Adrenal gland (tissue), 12 donors: ENCODE measurements around the gene IYD. TPM values are rescaled to one million over a fixed set of nuclear protein-coding genes. Genes with fewer than 3 reads are reported as not detected.

Source experiments
- DNase-seq, 7 donors: peaks; one replicate each; pipeline ENCODE4 v3.0.0-alpha.2; 2019 to 2020
- H3K27ac ChIP-seq, 5 donors: fragments of 200-600 bp; sonication (generic) in 4 of 5; 1 replicate in 3 of 5; 2 replicates in 2 of 5; pipeline versions ENCODE4 v1.5.1 to v1.8.0; 2016 to 2020; ENCODE audit warnings: mild to moderate bottlenecking in 1 of 5
- H3K27me3 ChIP-seq: fragments of 200-600 bp; 2 replicates; pipeline ENCODE4 v1.8.0; 2021
- H3K36me3 ChIP-seq, 2 donors: fragments of 200-600 bp; replicated peaks in 1 of 2; 1 replicate in 1 of 2; 2 replicates in 1 of 2; pipeline versions ENCODE4 v1.5.1 to v1.8.0; 2018 to 2022
- H3K4me1 ChIP-seq, 2 donors: fragments of 200-600 bp; replicated peaks in 1 of 2; 1 replicate in 1 of 2; 2 replicates in 1 of 2; pipeline versions ENCODE4 v1.5.1 to v1.8.0; 2018 to 2021
- H3K4me3 ChIP-seq, 4 donors: fragments of 200-600 bp; sonication (generic) in 3 of 4; one replicate each; pipeline ENCODE4 v1.5.1; 2016 to 2018
- H3K9me3 ChIP-seq, 3 donors: fragments of 200-600 bp; sonication (generic) in 1 of 3; replicated peaks in 1 of 3; 1 replicate in 2 of 3; 2 replicates in 1 of 3; pipeline versions ENCODE4 v1.5.1 to v1.8.0; 2016 to 2021
- POLR2A ChIP-seq, 2 donors: fragments of 450-650 bp; IDR thresholded peaks; one replicate each; pipeline ENCODE4 v1.6.1; 2017; ENCODE audit warnings: antibody characterized with exemption in 2 of 2, mild to moderate bottlenecking in 2 of 2, moderate library complexity in 1 of 2
- WGBS, 4 donors: extraction: QIAGEN DNeasy Blood & Tissue Kit in 2 of 4; methylation state at CpG; one replicate each; pipeline versions ENCODE4 v1.1.5 to v1.1.7; 2013 to 2017; 5-methylcytosine and 5-hydroxymethylcytosine counted together
- intact Hi-C, 2 donors: fragments of 100-400 bp; cut with DNase I; formaldehyde crosslinking; loops; one replicate each; pipeline versions ENCODE4 v1.14.1 to v1.15.0; 2022 to 2023
- polyA plus RNA-seq, 3 donors: library from polyadenylated mRNA; stranded (reverse); fragments of 200-250 nt in 2 of 3; fragments of 350-450 nt in 1 of 3; fragmentation: Illumina TruSeq in 1 of 3; extraction: RNeasy Lipid Tissue Mini Kit (QIAGEN cat#74804) in 1 of 3; gene quantifications; one replicate each; pipeline ENCODE4 v1.2.3, GENCODE V29; 2013 to 2014
- total RNA-seq, 9 donors: library from RNA; depleted of rRNA in 4 of 9; stranded (reverse); fragments of >200 nt in 4 of 9; fragments of 120-200 nt in 1 of 9; fragmentation: NEBNext Ultra II Directional in 1 of 9; extraction: Animal tissue kit (Norgen Biotek cat#: 25700) in 1 of 9; gene quantifications; one replicate each; pipeline versions ENCODE4 v1.1.0 to v1.2.4, GENCODE V29; 2013 to 2023
- TF ChIP-seq, protein P1 (sequence below), 6 experiments: fragments of 450-650 bp in 4 of 6; fragments of 200-600 bp in 2 of 6; sonication (generic) in 1 of 6; IDR thresholded peaks; 1 replicate in 5 of 6; 2 replicates in 1 of 6; pipeline versions ENCODE4 v1.5.1 to v1.8.0; 2016 to 2021; ENCODE audit warnings: antibody characterized with exemption in 6 of 6, mild to moderate bottlenecking in 2 of 6, moderate library complexity in 1 of 6
- donor health status: healthy with polysubstance abuse.
- donor health status: Bipolar disorder and iron deficiency.
- donor health status: DM: yes; HTN: yes; CAD: no.
- donor health status: DM: no; HTN: no; CAD: no.
- donor health status: DM: no; HTN: no; CAD: no.
- donor health status: DM: yes; HTN: yes; CAD: no.

Gene IYD
- total and polyA plus RNA-seq, 12 donors: 0.04 to 0.95 TPM; not detected in 10

- Histone ChIP-seq H3K27ac (no peak overlapping the region), H3K4me3 (no peak overlapping the region), H3K27me3 (no peaks in the 10 kb centered on the region), H3K36me3 (no peaks in the 10 kb centered on the region), H3K9me3 (no peaks in the 10 kb centered on the region), H3K4me1 (no peaks in the 10 kb centered on the region)
- intact Hi-C loops: no loop called here
- no peak for TF ChIP-seq POLR2A (IDR thresholded peaks at IDR 0.05)
- TF ChIP-seq, protein P1, sequence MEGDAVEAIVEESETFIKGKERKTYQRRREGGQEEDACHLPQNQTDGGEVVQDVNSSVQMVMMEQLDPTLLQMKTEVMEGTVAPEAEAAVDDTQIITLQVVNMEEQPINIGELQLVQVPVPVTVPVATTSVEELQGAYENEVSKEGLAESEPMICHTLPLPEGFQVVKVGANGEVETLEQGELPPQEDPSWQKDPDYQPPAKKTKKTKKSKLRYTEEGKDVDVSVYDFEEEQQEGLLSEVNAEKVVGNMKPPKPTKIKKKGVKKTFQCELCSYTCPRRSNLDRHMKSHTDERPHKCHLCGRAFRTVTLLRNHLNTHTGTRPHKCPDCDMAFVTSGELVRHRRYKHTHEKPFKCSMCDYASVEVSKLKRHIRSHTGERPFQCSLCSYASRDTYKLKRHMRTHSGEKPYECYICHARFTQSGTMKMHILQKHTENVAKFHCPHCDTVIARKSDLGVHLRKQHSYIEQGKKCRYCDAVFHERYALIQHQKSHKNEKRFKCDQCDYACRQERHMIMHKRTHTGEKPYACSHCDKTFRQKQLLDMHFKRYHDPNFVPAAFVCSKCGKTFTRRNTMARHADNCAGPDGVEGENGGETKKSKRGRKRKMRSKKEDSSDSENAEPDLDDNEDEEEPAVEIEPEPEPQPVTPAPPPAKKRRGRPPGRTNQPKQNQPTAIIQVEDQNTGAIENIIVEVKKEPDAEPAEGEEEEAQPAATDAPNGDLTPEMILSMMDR (IDR thresholded peaks at IDR 0.05): no peak
- no peak for DNase-seq
- 76 to 87% (median 81%) methylated on average over 3 to 4 of the region's 4 CpGs for WGBS, 4 donors
Measured at GRCh38 chr6:150355932-150356331, 12.9 kb upstream of the IYD start.

DNA sequence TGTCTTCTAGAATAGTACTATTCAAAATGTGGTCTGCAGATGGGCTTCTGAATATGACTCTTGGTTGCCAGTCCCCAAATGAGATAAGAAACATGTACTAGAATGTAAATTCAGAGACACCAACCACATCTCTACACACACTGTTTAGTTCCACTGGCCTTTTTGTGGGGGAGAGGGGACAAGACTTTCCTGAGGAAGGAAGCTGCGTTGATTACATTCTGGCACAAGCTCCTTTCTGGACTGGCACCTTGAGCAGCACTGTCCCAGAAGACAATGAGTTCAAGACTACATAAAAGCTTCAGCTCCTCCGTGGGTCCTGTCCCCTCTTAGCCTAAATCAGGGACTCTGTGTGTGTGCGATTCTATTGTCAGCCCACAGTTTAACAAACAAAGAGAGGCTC is 6.9 kb upstream of the IYD start:
- Histone ChIP-seq H3K27ac (no peak overlapping the region), H3K9me3 (no peaks in the 10 kb centered on the region), H3K27me3 (no peaks in the 10 kb centered on the region), H3K4me3 (no peak overlapping the region), H3K36me3 (no peaks in the 10 kb centered on the region), H3K4me1 (no peaks in the 10 kb centered on the region)
- 69 to 74% (median 73%) methylated on average over 3 of the region's 3 CpGs for WGBS, 4 donors
- intact Hi-C loops: no loop called here
- TF ChIP-seq POLR2A (IDR thresholded peaks at IDR 0.05): no peak
- TF ChIP-seq, protein P1 (IDR thresholded peaks at IDR 0.05): no peak
- no peak for DNase-seq

- TF ChIP-seq, protein P1 (IDR thresholded peaks at IDR 0.05): no peak
- TF ChIP-seq POLR2A (IDR thresholded peaks at IDR 0.05): no peak
- DNase-seq: no peak
- 75 to 92% (median 83%) methylated on average over 2 of the region's 2 CpGs for WGBS, 4 donors
- no peaks in the 10 kb centered on the region for H3K4me1 ChIP-seq
- intact Hi-C loops: no loop called here
- H3K27me3 ChIP-seq: no peaks in the 10 kb centered on the region
- no peaks in the 10 kb centered on the region for H3K36me3 ChIP-seq
- H3K27ac ChIP-seq: no peak overlapping the region
- no peak overlapping the region for H3K4me3 ChIP-seq
- H3K9me3 ChIP-seq: no peaks in the 10 kb centered on the region
Measured at GRCh38 chr6:150363733-150364132, 5.1 kb upstream of the IYD start.

DNA sequence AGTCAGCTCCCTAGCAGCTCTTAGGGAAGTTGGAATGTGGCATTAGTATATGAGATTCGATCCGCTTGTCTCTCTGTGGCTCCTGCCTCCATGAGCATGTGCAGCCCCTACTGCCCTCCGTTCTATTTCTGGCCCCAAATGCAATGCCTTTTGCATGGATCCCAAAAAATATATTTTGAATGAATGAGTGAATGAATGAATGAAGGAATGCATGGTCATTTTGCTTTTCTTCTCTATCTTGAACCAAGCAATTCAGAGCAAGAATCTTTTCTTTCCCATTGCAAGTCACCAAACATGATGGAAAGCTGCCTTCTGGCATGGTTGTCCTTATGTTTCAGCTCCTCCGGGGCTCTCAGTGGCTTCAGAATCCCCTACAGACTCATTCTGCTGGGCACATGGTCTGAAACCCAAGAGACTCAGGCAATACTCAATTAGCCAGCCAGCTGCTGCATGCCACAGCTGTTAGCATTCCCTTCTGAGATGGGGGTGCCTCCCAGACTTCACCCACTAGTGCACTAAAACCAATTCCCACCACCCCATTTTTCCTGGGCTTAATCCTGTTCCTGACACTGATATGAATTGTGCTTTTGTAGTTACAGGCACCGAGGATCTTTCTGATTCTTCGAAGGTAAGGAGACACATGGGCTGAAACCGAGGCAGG is 2.6 kb upstream of the IYD start:
- 86 to 90% (median 87%) methylated on average over 7 of the region's 7 CpGs for WGBS, 4 donors
- TF ChIP-seq, protein P1 (IDR thresholded peaks at IDR 0.05): no peak
- no peak for TF ChIP-seq POLR2A (IDR thresholded peaks at IDR 0.05)
- Histone ChIP-seq H3K27me3 (no peaks in the 10 kb centered on the region), H3K9me3 (no peaks in the 10 kb centered on the region), H3K27ac (no peak overlapping the region), H3K36me3 (no peaks in the 10 kb centered on the region), H3K4me1 (no peaks in the 10 kb centered on the region), H3K4me3 (no peak overlapping the region)
- no peak for DNase-seq
- intact Hi-C loops: no loop called here
